A673 (cell line): Measurements from ENCODE around the gene IFFO2. TPM values are rescaled to one million over a fixed set of nuclear protein-coding genes. Genes with fewer than 3 reads are reported as not detected.

Experiments used
- BruUV-seq: library from RNA; stranded (reverse); fragments of 400-500 nt; replicated peaks from 2 replicates; lab custom pipeline; 2021; lab: Mats Ljungman, UMichigan
- CTCF ChIA-PET: fragments of 300-600 bp; sonication (Branson Sonifier 250); formaldehyde crosslinking; loops from one replicate; lab custom pipeline; 2022; ENCODE audit warnings: antibody characterized with exemption; lab: Charles Lee
- POLR2A ChIA-PET: fragments of 300-600 bp; sonication (Branson Sonifier 250); formaldehyde crosslinking; loops from one replicate; lab custom pipeline; 2022; ENCODE audit warnings: antibody characterized with exemption; ENCODE audit not compliant: low non-redundant PET; lab: Charles Lee
- DNase-seq: peaks from one replicate; pipeline ENCODE4 v3.0.0-alpha.2; 2015; ENCODE audit warnings: low spot score
- H3K27ac ChIP-seq: fragments of 200-600 bp; sonication (generic); 2 replicates; pipeline ENCODE4 v1.5.1; 2016; ENCODE audit warnings: mixed run types, low read depth, mild to moderate bottlenecking, mixed read lengths, antibody characterized with exemption, low read length; ENCODE audit not compliant: poor library complexity, severe bottlenecking
- H3K27me3 ChIP-seq: fragments of 200-600 bp; sonication (generic); replicated peaks from 2 replicates; pipeline ENCODE4 v1.6.1; 2017; ENCODE audit warnings: mixed run types, low read depth, mild to moderate bottlenecking, mixed read lengths, antibody characterized with exemption, low read length; ENCODE audit not compliant: insufficient read depth, poor library complexity
- H3K36me3 ChIP-seq: fragments of 200-600 bp; sonication (generic); 2 replicates; pipeline ENCODE4 v1.6.1; 2016; ENCODE audit warnings: mixed run types, mild to moderate bottlenecking, mixed read lengths, antibody characterized with exemption, low read length; ENCODE audit not compliant: insufficient read depth, poor library complexity, severe bottlenecking
- H3K4me1 ChIP-seq: fragments of 200-600 bp; sonication (generic); 2 replicates; pipeline ENCODE4 v1.6.1; 2017; ENCODE audit warnings: mixed run types, mild to moderate bottlenecking, mixed read lengths, antibody characterized with exemption, low read length; ENCODE audit not compliant: insufficient read depth, poor library complexity, severe bottlenecking
- H3K4me3 ChIP-seq: fragments of 200-600 bp; sonication (generic); 2 replicates; pipeline ENCODE4 v1.5.1; 2016; ENCODE audit warnings: low read depth, mixed run types, mild to moderate bottlenecking, mixed read lengths, low read length; ENCODE audit not compliant: poor library complexity, severe bottlenecking
- H3K9me3 ChIP-seq: fragments of 200-600 bp; sonication (generic); 2 replicates; pipeline ENCODE4 v1.6.1; 2016; ENCODE audit warnings: mixed run types, low read depth, mild to moderate bottlenecking, mixed read lengths, antibody characterized with exemption, low read length; ENCODE audit not compliant: poor library complexity, severe bottlenecking
- CTCF ChIP-seq: fragments of 300-800, 200-600 bp; sonication (generic); conservative IDR thresholded peaks from 2 replicates; pipeline ENCODE4 v1.5.1; 2017; ENCODE audit warnings: low read depth, mild to moderate bottlenecking, antibody characterized with exemption, low read length, moderate library complexity, mixed read lengths
- EZH2 ChIP-seq: fragments of 200-600 bp; sonication (generic); IDR thresholded peaks from 2 replicates; pipeline ENCODE4 v1.6.1; 2017; ENCODE audit warnings: borderline replicate concordance, low read depth, mild to moderate bottlenecking, mixed read lengths, antibody characterized with exemption, low read length; ENCODE audit not compliant: poor library complexity, severe bottlenecking
- intact Hi-C: fragments of 100-400 bp; cut with micrococcal nuclease; formaldehyde crosslinking; loops from one replicate; pipeline ENCODE4 v1.10.0; 2022; ENCODE audit not compliant: unreplicated experiment
- total RNA-seq: library from RNA; stranded (reverse); gene quantifications from 2 replicates; pipeline ENCODE4 v1.2.3, GENCODE V29; 2021

The IFFO2 gene
- total RNA-seq, 1 experiment from 2014 or later = 13.3 TPM

- BruUV-seq = no TSS peak
- Histone ChIP-seq H3K36me3 (no peaks in the 10 kb centered on the region), H3K4me1 (no peaks in the 10 kb centered on the region), H3K27me3 (no peaks in the 10 kb centered on the region), H3K9me3 (no peaks in the 10 kb centered on the region), H3K4me3 (no peak overlapping the region), H3K27ac (no peak overlapping the region)
- intact Hi-C loops = no loop called here
- CTCF ChIA-PET = interaction anchor here (2.1 kb wide), 1 partner anchor 277 kb away, joined by 14 read pairs; no protein-coding TSS in a partner anchor
- TF ChIP-seq CTCF (no peak), EZH2 (no peak)
- DNase-seq = no peak
- POLR2A ChIA-PET = no interaction called here
These were observed 82.4 kb downstream of the IFFO2 start for GRCh38 chr1:18874036-18874435.

- TF ChIP-seq EZH2 = no peak
- TF ChIP-seq CTCF = no peak
- Histone ChIP-seq H3K4me1 (no peaks in the 10 kb centered on the region), H3K36me3 (no peaks in the 10 kb centered on the region), H3K27ac (no peak overlapping the region), H3K9me3 (no peaks in the 10 kb centered on the region), H3K4me3 (no peak overlapping the region), H3K27me3 (no peaks in the 10 kb centered on the region)
- POLR2A ChIA-PET = no interaction called here
- DNase-seq = no peak
- BruUV-seq = no TSS peak
- intact Hi-C loops = no loop called here
- CTCF ChIA-PET = no interaction called here
These were observed 84.3 kb downstream of the IFFO2 start for GRCh38 chr1:18872071-18872611.

- Histone ChIP-seq H3K27me3 (no peaks in the 10 kb centered on the region), H3K9me3 (no peaks in the 10 kb centered on the region), H3K27ac (no peak overlapping the region), H3K4me3 (no peak overlapping the region), H3K4me1 (no peaks in the 10 kb centered on the region), H3K36me3 (no peaks in the 10 kb centered on the region)
- ChIA-PET CTCF (no interaction called here), POLR2A (no interaction called here)
- no peak for DNase-seq
- no peak for TF ChIP-seq CTCF
- no peak for TF ChIP-seq EZH2
- no TSS peak for BruUV-seq
- intact Hi-C loops = no loop called here
These were observed 84.9 kb downstream of the IFFO2 start for GRCh38 chr1:18871401-18872070.
